OCI-LY3 (cell line): ENCODE results near the gene UNC93B1.

ENCODE experiments used
- H2AFZ ChIP-seq: fragments of 200-600, 300-600 bp; shearing (Covaris generic); 2 replicates; pipeline ENCODE4 v1.6.0; 2014; ENCODE audit warnings: antibody characterized with exemption, low read depth, low read length
- H3K27ac ChIP-seq: fragments of 200-600, 300-600 bp; sonication (generic); 2 replicates; pipeline ENCODE4 v1.5.1; 2014; ENCODE audit warnings: mild to moderate bottlenecking, low read length, moderate library complexity, mixed read lengths
- H3K27me3 ChIP-seq: fragments of 200-600, 300-600 bp; sonication (generic); 2 replicates; pipeline ENCODE4 v1.6.1; 2014; ENCODE audit warnings: low read depth, low read length, mixed read lengths
- H3K36me3 ChIP-seq: fragments of 200-600, 300-600 bp; sonication (generic); replicated peaks from 2 replicates; pipeline ENCODE3; 2014; ENCODE audit warnings: low read depth, low read length, mixed read lengths
- H3K4me1 ChIP-seq: fragments of 300-600, 200-600 bp; sonication (generic); 2 replicates; pipeline ENCODE4 v1.6.1; 2014; ENCODE audit warnings: low read length, mixed read lengths
- H3K4me2 ChIP-seq: fragments of 200-600, 300-600 bp; sonication (generic); 2 replicates; pipeline ENCODE4 v1.6.1; 2014; ENCODE audit warnings: low read length, mixed read lengths
- H3K4me3 ChIP-seq: fragments of 300-600, 200-600 bp; sonication (generic); 2 replicates; pipeline ENCODE4 v1.5.1; 2014; ENCODE audit warnings: antibody characterized with exemption, mild to moderate bottlenecking, low read length, moderate library complexity
- H3K79me2 ChIP-seq: fragments of 300-600, 200-600 bp; shearing (Covaris generic); 2 replicates; pipeline ENCODE4 v1.6.1; 2014; ENCODE audit warnings: mild to moderate bottlenecking, low read length, mixed read lengths
- H3K9ac ChIP-seq: fragments of 300-600, 200-600 bp; shearing (Covaris generic); 2 replicates; pipeline ENCODE4 v1.6.0; 2014; ENCODE audit warnings: mild to moderate bottlenecking, low read length, moderate library complexity
- H3K9me3 ChIP-seq: fragments of 200-600, 300-600 bp; shearing (Covaris generic); 2 replicates; pipeline ENCODE4 v1.6.1; 2014; ENCODE audit warnings: low read length, mixed read lengths; ENCODE audit not compliant: insufficient read depth
- H4K20me1 ChIP-seq: fragments of 200-600, 300-600 bp; sonication (generic); 2 replicates; pipeline ENCODE4 v1.6.1; 2016; ENCODE audit warnings: low read length, mixed read lengths; ENCODE audit not compliant: insufficient read depth
- CTCF ChIP-seq: fragments of 200-600, 300-600 bp; sonication (generic); IDR thresholded peaks from 2 replicates; pipeline ENCODE4 v1.5.1; 2014; ENCODE audit warnings: antibody characterized with exemption, low read length, low read depth
- EZH2phosphoT487 ChIP-seq: fragments of 200-600 bp; shearing (Covaris generic); IDR thresholded peaks from 2 replicates; pipeline ENCODE4 v1.6.1; 2018; ENCODE audit warnings: antibody characterized with exemption, mixed run types, low read depth

Gene UNC93B1

GRCh38 chr11:68025047-68025446, 21.1 kb upstream of the UNC93B1 start:
- no peaks in the 10 kb centered on the region for H4K20me1 ChIP-seq
- H3K27me3 ChIP-seq, result no peaks in the 10 kb centered on the region
- no peak overlapping the region for H3K4me2 ChIP-seq
- no peak overlapping the region for H3K4me3 ChIP-seq
- peaks cover 5% of the 10 kb centered on the region; the same call in 1 of the 2 replicates for H3K79me2 ChIP-seq
- peaks cover 5% of the 10 kb centered on the region for H3K36me3 ChIP-seq
- peaks cover 13% of the 10 kb centered on the region for H3K4me1 ChIP-seq
- no peak overlapping the region for H2AFZ ChIP-seq
- no peak overlapping the region for H3K9ac ChIP-seq
- no peak for TF ChIP-seq EZH2phosphoT487
- TF ChIP-seq CTCF, result no peak
- H3K9me3 ChIP-seq, result no peaks in the 10 kb centered on the region
- H3K27ac ChIP-seq, result no peak overlapping the region

DNA sequence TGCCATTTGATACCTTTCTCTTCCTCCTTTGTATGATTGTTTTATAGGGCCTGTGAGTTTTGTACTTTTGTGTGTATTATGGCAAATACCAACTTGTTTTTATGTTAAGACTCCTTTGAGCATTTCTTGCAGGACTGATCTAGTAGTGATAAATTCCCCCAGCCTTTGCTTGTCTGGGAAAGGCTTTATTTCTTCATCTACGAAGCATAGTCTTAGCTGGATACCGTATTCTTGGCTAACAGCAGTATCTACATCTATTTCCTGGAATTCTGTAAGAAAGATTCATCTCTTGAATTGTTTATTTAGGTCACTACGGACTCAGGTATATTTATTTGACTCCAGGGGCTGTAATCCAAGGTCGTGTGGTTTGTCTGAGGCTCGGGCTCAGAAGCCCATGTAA, 20.6 kb upstream of the UNC93B1 start:
- Histone ChIP-seq H2AFZ (no peak overlapping the region), H3K9ac (no peak overlapping the region), H3K27ac (no peak overlapping the region), H3K9me3 (no peaks in the 10 kb centered on the region), H3K4me3 (no peak overlapping the region), H3K4me2 (no peak overlapping the region), H3K36me3 (peaks cover 5% of the 10 kb centered on the region), H3K79me2 (peaks cover 3% of the 10 kb centered on the region; the same call in 1 of the 2 replicates), H3K27me3 (no peaks in the 10 kb centered on the region), H3K4me1 (peaks cover 9% of the 10 kb centered on the region), H4K20me1 (no peaks in the 10 kb centered on the region)
- TF ChIP-seq EZH2phosphoT487, result no peak
- TF ChIP-seq CTCF, result no peak

- Histone ChIP-seq H3K4me3 (no peak overlapping the region), H3K79me2 (no peaks in the 10 kb centered on the region), H3K4me2 (no peak overlapping the region), H3K27ac (no peak overlapping the region), H3K4me1 (peaks cover 7% of the 10 kb centered on the region), H3K27me3 (no peaks in the 10 kb centered on the region), H3K9me3 (no peaks in the 10 kb centered on the region), H4K20me1 (no peaks in the 10 kb centered on the region), H3K36me3 (peaks cover 5% of the 10 kb centered on the region), H3K9ac (no peak overlapping the region), H2AFZ (no peak overlapping the region)
- TF ChIP-seq EZH2phosphoT487, result no peak
- no peak for TF ChIP-seq CTCF
Measured at GRCh38 chr11:68022531-68022930, 18.6 kb upstream of the UNC93B1 start.

- Histone ChIP-seq H3K27me3 (no peaks in the 10 kb centered on the region), H4K20me1 (no peaks in the 10 kb centered on the region), H3K4me1 (peaks cover 15% of the 10 kb centered on the region), H3K4me3 (peak overlapping the region; percentile 22), H3K9ac (no peak overlapping the region), H2AFZ (peak overlapping the region; percentile 43; the same call in 1 of the 2 replicates), H3K4me2 (peak overlapping the region; percentile 44), H3K27ac (no peak overlapping the region), H3K9me3 (no peaks in the 10 kb centered on the region), H3K36me3 (peaks cover 5% of the 10 kb centered on the region), H3K79me2 (no peaks in the 10 kb centered on the region)
- TF ChIP-seq EZH2phosphoT487 (no peak), CTCF (peak; percentile 43)
Measured at GRCh38 chr11:68021167-68021787, 17.4 kb upstream of the UNC93B1 start.
